HG03378 (cell line): ENCODE measurements around the gene KCNN3.

ENCODE experiments used
- ATAC-seq: cut with Tn5 transposase; IDR thresholded peaks from one replicate; pipeline ENCODE4 v1.9.1; 2021; ENCODE audit warnings: mild to moderate bottlenecking, moderate library complexity; ENCODE audit not compliant: unreplicated experiment

Gene KCNN3

DNA sequence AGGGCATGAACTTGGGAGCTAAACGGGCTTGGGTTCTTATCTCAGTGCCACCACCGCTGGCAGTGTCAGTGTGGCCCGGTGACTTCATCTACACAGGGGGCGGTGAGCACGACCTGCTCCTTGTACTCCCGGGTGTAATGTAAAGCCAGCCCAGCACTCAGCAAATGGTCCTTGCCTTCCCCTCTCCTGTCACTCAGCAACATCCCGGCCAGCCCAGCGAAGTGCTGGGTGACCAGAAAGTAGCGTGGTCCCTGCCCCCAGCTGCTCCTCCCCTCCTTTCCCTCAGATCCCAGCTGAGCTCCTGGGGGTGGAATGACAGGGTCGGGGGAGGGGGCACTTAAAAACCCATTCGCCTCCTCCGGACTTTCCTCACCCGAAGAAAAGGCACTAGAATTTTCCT, 7.2 kb downstream of the KCNN3 start:
- no peak for ATAC-seq

DNA sequence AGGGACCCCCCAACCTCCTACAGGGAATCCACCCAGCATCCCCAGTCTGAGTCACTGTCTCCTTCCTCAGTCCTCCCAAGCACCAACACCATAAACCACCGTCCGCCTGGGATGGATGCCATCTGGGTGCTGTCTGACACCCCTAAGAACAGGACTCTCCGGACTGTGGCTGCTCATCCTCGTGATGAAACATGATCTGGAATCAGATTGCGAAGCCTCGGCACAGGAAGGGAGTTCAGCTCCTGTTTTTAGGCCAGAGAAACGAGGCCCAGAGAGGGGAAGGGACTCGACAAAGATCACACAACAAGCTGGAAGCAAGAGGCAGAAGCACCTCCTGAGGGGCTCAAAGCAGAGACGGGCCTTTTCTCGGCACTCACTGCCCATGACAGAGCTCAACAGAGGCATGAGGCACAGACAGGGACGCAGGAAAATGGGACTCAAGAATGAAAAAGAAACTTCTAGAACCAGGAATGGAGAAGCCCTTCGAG, 8.4 kb downstream of the KCNN3 start:
- ATAC-seq: no peak

DNA sequence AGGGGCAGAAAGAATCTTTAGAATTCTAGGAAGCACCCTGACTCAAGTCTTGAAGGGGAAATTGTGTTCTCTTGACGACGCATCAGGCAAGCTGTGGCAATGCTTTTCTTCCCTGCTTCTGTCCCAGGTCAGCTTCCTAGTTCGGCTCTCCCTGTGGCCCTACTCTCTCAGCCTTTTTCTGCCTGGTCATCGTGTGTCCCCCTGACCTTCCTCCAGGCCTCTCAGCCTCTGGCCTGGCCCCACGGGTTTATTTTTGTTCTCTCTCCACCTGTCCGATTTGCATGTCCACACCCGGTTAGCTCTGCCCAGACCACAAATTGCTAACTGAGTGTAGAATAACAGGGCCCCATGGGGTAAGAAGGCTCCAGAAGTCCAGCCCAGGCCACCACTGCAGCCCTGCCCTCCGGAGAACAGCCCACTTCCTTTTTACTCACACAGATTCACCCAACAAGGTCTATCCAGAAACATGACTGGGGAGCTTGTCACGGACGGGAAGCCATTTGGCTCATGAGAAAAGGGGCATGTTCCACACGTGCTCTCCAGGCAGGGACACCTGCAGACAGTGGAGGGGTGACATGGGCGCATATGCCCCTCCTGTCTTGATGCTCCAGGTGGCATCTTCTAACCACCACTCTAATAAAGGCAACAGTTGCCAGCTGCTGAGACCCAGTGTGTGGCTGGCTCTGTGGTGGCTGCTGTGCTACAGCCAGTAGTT, 9.8 kb downstream of the KCNN3 start:
- peak; percentile 54 for ATAC-seq

DNA sequence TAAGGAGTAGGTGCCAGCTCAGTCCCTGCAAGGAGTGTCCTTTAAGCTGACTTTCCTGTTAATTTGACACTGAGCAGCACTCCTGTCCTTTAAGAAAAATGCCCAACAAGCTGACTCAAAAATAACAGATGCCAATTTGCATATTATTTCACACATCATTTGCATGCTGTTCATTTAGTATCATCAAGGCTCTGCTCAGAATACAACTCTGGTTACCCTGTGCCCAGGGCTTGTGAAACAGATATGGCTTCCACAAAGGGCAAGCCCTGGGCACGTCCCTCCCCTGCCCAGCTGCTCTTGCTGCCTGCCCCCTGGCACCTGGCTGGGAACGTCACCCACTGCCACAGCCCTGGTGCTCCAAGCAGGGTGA, 10.3 kb downstream of the KCNN3 start:
- peak; percentile 33 for ATAC-seq

DNA sequence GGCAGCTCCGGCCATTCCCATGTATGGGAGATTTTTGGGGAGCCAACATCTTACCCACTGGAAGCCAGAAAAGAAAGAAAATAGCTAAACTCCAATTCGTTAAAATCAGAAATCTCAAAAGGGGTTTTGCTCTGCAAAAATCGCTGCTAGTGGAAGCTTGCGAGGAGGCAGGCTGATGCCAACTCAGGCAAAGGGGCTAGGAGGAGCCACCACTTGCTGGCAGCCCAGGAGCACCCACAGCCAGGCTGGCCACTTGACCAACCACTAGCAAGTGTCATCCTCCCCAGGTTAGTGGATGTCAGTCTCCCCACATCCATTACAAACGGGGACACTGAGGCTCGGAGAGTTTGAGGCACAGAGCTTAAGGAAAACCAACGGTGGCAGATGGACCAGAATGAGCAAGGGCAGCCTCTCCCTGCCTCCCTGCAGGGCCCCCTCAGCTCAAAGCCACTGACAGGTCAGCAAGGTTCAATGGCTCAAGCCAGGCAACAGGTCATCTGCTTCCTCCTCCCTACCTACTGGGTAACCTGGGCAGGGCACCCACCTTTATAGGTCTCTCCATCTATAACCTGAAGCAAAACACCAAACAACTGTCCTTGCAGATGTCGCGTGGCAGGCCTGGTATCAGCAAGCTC, 10.8 kb downstream of the KCNN3 start:
- ATAC-seq: no peak

DNA sequence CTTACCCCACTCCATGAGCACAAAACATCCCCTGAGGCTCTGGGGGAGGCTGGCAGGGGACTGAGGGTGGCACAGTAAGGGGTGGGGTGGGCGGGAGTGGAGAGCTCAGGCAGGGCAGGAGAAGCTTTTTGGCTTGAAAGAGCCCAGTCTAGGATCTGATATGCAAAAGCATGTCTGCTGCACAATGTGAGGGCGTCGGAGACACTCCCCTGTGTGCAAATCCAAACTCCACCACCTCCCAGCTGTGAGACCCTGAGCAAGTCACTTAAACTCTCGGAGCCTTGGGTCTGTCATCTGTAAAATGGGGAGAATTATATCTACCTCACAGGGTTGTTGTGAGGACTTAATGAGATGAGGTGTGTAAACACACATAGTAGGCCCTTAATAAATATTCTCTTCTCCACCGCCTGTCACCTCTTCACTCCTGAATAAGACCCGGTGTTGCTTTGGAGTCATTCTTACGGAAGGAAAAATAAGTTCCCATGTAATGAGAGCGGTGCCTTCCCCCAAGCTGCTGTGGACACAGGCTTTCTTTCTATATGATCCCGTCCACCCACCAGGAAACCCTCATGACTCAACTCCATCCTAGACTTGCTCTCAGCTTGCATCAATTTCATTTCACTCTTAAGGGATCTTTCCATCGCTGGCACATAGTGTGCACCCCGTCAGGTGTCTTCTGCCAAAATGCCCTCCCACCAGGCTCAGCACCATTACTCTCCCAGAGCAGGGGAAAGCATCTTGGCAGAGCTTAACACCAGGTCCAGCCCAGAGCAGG, 12.5 kb downstream of the KCNN3 start:
- ATAC-seq: no peak

DNA sequence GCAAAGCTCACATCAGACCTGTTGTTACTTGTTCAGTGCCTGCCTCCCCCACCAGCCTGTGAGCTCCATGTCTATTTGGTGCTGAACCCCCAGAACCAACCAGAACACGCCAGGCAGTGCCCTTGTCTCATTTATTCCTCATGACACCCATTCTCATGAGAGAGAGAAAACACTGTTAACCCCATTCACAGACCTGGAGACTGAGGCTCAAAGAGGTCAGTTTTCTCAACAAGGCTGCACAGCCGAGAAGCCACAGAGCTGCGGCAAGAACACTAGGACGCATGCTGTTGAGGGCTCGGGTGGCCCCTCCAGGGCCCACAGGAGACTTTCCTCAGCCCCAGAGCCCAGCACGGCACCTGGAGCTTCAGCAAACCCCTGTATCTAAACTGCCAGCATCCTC, 13.1 kb downstream of the KCNN3 start:
- ATAC-seq: no peak

DNA sequence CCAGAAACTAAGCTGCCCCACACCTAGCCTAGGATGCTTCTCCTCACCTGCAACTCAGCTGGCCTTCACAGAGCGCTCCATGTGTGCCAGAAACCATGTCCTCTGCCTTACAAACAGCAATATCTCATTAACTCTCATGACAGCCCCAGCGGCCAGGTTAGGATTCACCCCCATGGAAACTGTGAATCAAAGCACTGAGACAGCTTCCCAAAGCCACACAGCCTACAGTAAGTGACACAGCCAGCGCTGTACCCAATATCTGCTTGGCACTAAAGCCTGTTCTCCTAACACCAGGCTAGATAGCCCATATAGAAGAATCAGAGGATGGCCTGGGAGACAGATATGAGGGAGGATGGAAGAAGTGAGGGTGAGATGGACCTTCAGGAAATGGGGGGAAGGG, 13.5 kb downstream of the KCNN3 start:
- ATAC-seq: no peak

DNA sequence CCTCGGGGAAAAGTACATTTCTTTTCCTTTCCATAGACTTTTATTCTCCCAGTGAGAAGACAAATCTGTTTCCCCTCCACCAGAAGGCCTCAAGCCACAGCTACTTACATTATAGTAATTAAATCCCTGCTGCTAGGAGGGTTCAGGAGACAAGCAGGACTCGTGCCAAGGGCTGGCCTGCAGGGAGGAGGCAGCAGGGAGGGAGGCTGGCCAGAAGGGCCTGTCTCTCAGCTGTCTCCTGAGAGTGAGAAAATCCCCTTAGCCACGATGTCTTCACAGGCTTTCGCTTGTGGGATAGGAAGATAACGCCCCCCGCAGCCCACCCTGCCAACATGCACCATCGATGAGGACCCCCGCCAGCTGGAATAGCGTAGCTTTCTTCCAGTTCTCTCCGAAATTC, 14.0 kb downstream of the KCNN3 start:
- ATAC-seq: no peak

DNA sequence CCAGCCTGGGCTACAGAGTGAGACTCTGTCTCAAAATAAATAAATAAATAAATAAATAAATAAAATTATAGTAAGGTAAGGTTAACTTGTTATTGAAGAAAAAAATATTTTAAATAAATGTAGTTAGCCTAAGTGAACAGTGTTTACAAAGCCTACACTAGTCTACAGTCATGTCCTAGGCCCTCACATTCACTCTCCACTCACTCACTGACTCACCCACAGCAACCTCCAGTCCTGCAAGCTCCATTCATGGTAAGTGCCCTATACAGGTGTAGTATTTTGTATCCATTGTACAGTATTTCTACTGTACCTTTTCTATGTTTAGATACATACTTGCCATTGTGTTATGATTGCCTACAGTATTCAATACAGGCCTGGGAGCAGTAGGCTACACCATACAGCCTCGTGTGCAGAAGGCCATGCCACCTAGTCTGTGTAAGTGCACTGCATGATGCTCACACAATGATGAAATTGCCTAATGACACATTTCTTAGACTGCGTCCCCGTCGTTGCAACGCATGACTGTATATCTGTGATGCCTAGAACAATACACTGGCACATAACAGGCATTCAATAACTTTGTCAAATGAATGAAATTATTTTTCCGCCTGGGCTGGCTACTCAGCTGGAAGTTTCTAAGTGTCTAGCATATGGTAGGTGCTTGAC, 14.8 kb downstream of the KCNN3 start:
- ATAC-seq: no peak

DNA sequence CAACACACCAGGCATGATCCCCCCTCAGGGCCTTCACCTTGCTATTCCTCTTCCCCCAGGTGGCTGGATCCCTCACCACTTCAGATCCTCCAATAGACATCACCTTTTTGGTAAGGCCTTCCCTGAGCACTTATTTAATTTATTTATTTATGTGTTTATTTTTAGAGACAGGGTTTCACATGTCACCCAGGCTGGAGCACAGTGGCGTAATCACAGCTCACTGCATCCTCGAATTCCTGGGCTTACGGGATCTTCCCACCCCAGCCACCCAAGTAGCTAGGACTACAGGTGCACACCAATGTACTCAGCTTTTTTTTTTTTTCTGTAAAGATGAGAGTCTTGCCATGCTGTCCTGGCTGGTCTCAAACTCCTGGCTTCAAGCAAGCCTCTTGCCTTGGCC, 17.2 kb downstream of the KCNN3 start:
- no peak for ATAC-seq

DNA sequence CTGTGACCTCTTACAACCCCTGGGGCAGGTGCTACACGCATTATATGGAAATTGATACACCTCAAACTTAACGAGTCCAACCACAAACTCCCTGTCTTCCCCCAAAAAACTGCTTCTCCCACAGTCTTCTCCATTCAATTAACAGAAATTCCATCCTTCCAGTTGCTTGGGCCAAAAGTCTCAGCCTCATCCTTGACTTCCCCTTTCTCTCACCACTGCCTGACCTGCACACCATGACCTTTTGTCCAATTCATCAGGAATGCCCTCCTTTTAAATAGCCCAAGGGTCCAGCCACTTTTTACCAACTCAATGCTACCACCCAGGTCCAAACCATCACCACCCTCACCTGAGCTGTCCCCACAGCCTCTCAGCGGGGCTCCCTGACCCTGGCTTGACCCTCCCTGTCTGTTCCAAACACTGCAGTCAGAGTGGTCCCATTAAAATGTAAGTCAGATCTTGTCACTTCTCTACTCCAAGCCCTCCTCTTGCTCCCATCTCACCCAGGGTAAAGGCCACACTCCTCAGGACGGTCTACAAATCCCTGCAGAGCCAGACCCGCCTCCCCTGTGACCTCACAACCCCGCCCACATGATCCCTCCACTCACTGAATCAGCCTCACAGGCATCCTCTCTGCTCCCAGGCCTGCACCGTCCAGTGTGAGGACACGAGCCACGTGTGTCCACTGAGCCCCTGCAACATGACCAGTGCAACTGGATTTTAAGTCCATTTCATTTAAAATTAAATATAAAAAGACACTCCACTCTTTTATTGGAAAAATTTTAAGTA, 18.5 kb downstream of the KCNN3 start:
- no peak for ATAC-seq

DNA sequence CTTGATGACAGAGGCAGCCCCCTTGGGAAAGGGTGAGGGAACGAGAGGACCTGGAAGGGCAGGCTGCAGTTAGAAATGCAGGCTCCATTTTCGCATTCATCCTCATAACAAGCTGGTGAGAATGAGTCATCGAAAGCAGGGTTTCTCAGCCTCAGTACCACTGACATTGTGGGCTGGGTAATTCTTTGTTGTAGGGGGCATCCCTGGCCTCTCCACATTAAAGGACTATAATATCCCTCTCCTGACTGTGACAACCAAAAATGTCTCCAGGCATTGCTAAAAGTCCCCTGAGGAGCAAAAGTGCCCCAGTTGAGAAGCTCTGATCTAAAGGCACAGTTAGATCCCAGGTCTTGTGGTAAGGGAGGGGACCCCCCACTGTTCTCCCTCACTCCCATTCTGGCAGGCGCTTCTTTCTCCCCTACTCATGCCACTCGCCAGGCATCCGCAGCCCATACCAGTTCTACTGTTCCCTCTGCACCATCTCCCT, 20.4 kb downstream of the KCNN3 start:
- no peak for ATAC-seq

DNA sequence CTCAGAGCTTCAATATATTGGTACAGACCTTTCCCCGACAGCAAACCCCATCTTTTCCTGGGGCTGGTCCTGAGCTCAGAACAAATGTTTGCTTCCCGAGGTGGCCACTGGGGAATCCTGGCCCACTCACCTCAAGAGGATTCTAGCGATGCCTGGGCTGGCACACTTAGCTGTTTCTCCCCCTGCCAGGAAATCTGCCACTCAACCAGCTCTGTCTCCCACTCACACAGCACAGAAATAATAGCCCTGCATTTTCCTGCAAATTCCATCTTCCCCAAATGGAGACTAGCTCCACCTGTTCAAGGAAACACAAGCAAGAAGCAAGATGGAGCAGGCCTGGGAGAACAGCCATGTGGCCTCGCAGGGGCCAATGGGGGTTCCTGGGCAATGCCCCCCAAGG, 21.1 kb downstream of the KCNN3 start:
- no peak for ATAC-seq

DNA sequence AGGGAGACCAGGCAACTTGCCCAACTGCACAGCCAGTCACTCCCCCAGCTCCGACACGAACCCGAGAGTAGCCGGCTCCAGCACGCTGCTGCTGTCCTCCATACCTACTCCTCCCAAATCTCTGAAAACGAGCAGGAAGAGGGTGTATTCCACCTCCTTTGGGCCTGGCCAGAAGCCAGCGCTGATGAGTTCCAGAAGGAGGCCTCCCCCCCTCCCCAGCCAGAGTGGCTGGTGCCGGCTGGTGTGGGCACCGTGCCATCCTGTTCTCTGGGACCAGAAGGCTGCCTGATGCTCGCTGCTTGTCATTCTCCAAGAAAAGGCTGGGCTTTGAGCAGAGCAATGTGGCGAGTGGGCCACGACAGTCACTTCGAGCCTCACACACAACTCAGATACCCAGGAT, 22.2 kb downstream of the KCNN3 start:
- ATAC-seq: no peak

DNA sequence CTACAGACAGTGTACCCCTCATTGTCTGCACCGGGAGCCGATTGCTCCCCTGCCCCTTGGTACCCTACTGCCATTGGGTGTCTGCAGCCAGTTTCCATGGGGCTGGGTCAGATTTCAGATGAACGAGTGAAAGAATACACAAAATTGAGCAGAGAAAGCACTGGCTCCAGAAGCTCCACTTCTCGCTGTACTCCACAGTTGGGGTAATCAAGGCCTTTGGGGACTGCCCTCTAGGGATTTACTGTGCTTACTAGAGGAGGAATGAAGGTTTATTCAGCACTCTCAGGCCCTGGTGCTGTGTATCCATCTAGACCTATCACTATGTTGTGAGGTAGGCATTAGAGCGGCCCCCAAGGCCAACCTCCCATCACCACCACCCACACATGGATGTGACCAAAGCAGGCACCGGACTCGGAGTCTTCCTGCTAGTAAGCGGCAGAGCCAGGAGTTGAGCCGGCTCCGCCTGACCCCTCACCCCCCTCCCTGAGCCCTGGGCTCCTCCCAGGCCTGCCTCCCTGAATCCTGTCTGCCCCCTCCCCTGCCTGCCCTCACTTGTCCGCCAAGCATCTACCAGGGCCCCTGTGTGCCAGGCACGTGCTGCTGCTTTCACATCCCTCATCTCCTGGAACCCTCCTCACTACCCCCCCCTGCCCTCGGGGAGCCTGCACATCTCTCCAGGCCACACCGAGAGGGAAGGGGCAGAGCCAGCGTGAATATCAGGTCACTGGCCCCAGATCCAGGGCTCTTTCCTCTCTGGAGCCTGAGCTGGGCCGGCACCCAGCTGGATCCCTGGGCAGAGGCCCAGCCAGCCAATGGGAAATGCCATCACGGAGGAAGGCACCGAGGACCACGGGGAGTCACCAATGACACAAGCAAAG, 23.3 kb downstream of the KCNN3 start:
- ATAC-seq: no peak

DNA sequence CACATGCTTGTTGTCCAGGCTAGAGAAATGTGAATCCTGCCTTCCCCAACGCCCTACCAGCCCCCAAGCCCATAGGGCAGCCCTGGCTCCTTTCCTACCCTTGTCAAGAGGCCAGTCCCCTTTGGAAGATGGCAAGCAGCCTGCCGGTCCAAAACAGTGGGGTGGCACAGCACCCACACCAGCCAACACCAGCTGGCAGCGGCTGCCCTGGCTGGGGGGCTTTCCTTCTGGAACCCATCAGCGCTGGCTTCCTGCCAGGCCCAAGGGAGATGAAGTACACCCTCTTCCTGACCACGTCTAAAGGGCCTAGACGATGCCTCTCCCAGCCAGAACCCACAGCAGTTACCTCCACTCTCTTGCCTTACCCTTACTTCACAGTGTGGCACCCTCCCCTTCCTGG, 24.2 kb downstream of the KCNN3 start:
- no peak for ATAC-seq

DNA sequence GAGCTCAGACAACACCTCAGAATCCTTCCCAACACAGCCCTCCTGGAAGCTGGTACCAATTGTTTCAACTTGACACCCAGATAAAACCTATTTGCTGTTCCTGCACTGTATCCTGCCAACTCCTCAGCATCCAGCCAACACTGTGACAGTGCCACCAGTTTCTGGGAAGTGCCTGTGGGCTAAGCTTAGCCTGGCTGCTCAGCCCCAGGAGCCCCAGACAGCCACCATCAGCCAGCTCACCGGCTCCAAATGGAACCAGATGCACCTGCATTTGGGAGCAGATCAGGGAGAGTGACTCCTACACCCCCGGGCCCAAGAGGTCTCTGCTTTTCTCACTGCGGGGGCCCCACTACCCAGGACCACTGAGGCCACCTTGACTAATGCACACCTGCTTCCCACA, 24.9 kb downstream of the KCNN3 start:
- ATAC-seq: no peak

DNA sequence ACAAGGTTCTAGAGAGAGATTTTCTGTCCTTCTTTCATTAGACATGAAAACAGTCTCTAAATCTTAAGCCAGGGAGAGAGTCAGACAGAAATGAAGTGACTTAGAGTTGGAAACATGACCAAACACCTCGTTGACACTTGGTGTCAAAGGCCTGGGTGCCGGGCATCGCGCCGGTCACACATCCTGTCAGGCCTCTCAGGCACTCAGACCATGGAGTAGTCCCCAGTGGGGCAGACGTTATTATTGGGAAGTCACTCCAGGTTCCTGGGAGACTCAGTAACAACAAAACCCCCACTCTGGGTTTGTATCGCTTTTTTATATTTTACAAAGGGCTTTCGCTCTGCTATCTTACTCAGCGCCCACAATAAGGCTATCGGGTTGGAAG, 25.8 kb downstream of the KCNN3 start:
- ATAC-seq: no peak
